ENCODE data around the gene PMS1.

DNA sequence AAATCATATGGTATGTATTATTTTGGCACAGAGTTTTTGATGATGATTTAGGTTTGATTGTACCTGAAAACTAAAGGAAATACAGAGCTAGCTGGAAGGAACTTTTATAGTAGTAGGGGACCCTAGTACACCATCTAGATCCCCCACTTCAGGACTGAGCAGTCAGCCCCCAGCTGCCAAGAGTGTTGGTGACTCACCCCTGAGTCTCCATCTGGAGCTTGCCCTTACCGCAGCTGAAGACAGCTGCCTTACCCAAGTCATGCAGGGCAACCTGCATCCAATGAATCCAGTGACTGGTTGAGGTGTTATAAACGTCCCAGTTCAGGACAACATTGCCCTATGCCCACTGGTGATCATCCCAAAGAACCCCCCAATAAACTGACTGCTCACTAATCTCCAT lies 15.3 kb downstream of the PMS1 start:
- TF ChIP-seq CTCF (IDR thresholded peaks at IDR 0.05; ENCODE audit: extremely low read depth in 1 of 2, insufficient read depth in 1 of 2, low read depth in 1 of 2, low read length in 2 of 2): no peak
- TF ChIP-seq, protein P1, sequence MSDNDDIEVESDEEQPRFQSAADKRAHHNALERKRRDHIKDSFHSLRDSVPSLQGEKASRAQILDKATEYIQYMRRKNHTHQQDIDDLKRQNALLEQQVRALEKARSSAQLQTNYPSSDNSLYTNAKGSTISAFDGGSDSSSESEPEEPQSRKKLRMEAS (IDR thresholded peaks at IDR 0.05; ENCODE audit: insufficient read depth, insufficient read length): no peak
- TF ChIP-seq POLR2A (IDR thresholded peaks at IDR 0.05; ENCODE audit: low read depth, low read length): no peak

Data from endothelial cell of umbilical vein (primary cell).